Prostate gland (tissue), 2 donors: Measurements from ENCODE around the gene NR0B1.

Experiments
- CTCF ChIP-seq, 4 experiments: fragments of 200-600 bp in 2 of 4; fragments of 450-650 bp in 2 of 4; sonication (generic) in 2 of 4; IDR thresholded peaks; 1 replicate in 3 of 4; 2 replicates in 1 of 4; pipeline ENCODE4 v1.5.1; 2016 to 2019; ENCODE audit warnings: antibody characterized with exemption in 4 of 4, mild to moderate bottlenecking in 2 of 4, moderate library complexity in 2 of 4
- POLR2AphosphoS5 ChIP-seq: sonication (generic); formaldehyde crosslinking; IDR thresholded peaks from one replicate; pipeline ENCODE4 v1.6.1; 2017; ENCODE audit warnings: antibody characterized with exemption

DNA sequence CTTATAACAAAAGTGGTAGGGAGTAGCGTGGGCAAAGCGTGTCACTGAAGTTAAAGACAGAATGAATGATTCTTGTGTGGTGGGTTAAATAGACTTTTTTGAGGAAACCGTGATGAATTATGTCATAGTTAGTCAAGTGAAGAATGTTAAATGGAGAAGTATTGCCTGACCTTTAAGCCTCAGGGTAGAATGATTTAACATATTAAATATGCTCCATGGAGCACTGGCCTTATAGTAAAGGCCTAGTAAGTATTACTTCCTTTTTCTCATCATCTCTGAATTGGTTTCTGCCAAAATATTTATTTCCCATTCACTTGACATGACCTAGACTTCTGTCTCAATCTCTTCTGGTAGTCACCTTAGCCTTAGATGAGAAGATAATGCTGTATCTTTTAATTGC is 38.6 kb downstream of the NR0B1 start:
- TF ChIP-seq CTCF (IDR thresholded peaks at IDR 0.05): no peak
- TF ChIP-seq POLR2AphosphoS5: no peak
